GM12878 (cell line): Measurements from ENCODE around the gene SCT. TPM values are rescaled to one million over a fixed set of nuclear protein-coding genes. Genes with fewer than 3 reads are reported as not detected.
A peak's percentile ranks its signal among the peaks of the same experiment; 100 is the strongest.

ENCODE experiments used
- ATAC-seq: fragments of 200-7000 bp; cut with Tn5 transposase; 3 replicates; pipeline ENCODE4 v1.9.1; 2020; ENCODE audit warnings: mild to moderate bottlenecking, moderate library complexity
- BruUV-seq: library from RNA; stranded (reverse); fragments of 400-500 nt; replicated peaks from 2 replicates; lab custom pipeline; 2021; lab: Mats Ljungman, UMichigan
- CTCF ChIA-PET: fragments of 300-600 bp; sonication (Branson Sonifier 250); formaldehyde crosslinking; extraction: SDS; loops from one replicate; lab custom pipeline; 2021; ENCODE audit warnings: inconsistent platforms; lab: Yijun Ruan, JAX
- POLR2A ChIA-PET: fragments of 350-600 bp; formaldehyde crosslinking; extraction: SDS; loops from one replicate; lab custom pipeline; 2021; ENCODE audit warnings: inconsistent platforms; lab: Charles Lee
- RAD21 ChIA-PET: fragments of 300-600 bp; sonication (Branson Sonifier 250); formaldehyde crosslinking; loops from one replicate; lab custom pipeline; 2023; ENCODE audit warnings: antibody characterized with exemption; ENCODE audit not compliant: unreplicated experiment; lab: Charles Lee
- SMC1A ChIA-PET: fragments of 300-600 bp; sonication (Branson Sonifier 250); formaldehyde crosslinking; loops from one replicate; lab custom pipeline; 2023; ENCODE audit not compliant: unreplicated experiment, uncharacterized antibody; lab: Charles Lee
- DNase-seq: peaks from one replicate; pipeline ENCODE4 v3.0.0-alpha.2; 2011; ENCODE audit warnings: low read depth, low spot score
- FAIRE-seq: peaks from 3 replicates; lab custom pipeline; 2011; peaks lifted over from hg19 to GRCh38; lab: Jason Lieb, UNC
- H2AFZ ChIP-seq: 2 replicates; pipeline ENCODE4 v1.6.0; 2011; ENCODE audit warnings: low read depth, low read length, control low read depth; ENCODE audit not compliant: control insufficient read depth
- H3K27ac ChIP-seq: 2 replicates; pipeline ENCODE4 v1.5.1; 2011; ENCODE audit warnings: control low read depth; ENCODE audit not compliant: control insufficient read depth, insufficient read depth
- H3K27me3 ChIP-seq, 2 experiments: replicated peaks in 1 of 2; 2 replicates each; pipeline versions ENCODE4 v1.6.0 to v1.6.1; 2011; ENCODE audit warnings: low read length in 1 of 2; ENCODE audit not compliant: control insufficient read depth in 2 of 2, insufficient read depth in 2 of 2
- H3K36me3 ChIP-seq, 2 experiments: 2 replicates each; pipeline ENCODE4 v1.5.1; 2011; ENCODE audit warnings: low read length in 1 of 2; ENCODE audit not compliant: control insufficient read depth in 2 of 2, insufficient read depth in 2 of 2
- H3K4me1 ChIP-seq: 2 replicates; pipeline ENCODE4 v1.6.1; 2011; ENCODE audit warnings: mild to moderate bottlenecking, low read length, moderate library complexity, mixed read lengths; ENCODE audit not compliant: control insufficient read depth, insufficient read depth
- H3K4me2 ChIP-seq: 2 replicates; pipeline ENCODE4 v1.6.0; 2011; ENCODE audit warnings: control low read depth; ENCODE audit not compliant: control insufficient read depth, insufficient read depth
- H3K4me3 ChIP-seq: fragments of 200-600 bp; sonication (generic); 2 replicates; pipeline ENCODE4 v1.5.1; 2016
- H3K79me2 ChIP-seq: 2 replicates; pipeline ENCODE4 v1.6.0; 2011; ENCODE audit warnings: low read length; ENCODE audit not compliant: control insufficient read depth, insufficient read depth
- H3K9ac ChIP-seq: 2 replicates; pipeline ENCODE4 v1.8.0; 2011; ENCODE audit warnings: low read length, control low read depth, mixed read lengths; ENCODE audit not compliant: control insufficient read depth, insufficient read depth
- H3K9me3 ChIP-seq: replicated peaks from 3 replicates; pipeline ENCODE4 v1.5.1; 2011; ENCODE audit warnings: mild to moderate bottlenecking, low read length; ENCODE audit not compliant: control insufficient read depth, insufficient read depth
- H4K20me1 ChIP-seq: 2 replicates; pipeline ENCODE4 v1.6.0; 2011; ENCODE audit not compliant: control insufficient read depth, insufficient read depth
- BACH1 ChIP-seq: fragments of 450-650 bp; IDR thresholded peaks from 2 replicates; pipeline ENCODE4 v1.6.1; 2017; ENCODE audit warnings: mild to moderate bottlenecking, borderline replicate concordance
- BCL3 ChIP-seq: IDR thresholded peaks from 2 replicates; pipeline ENCODE4 v1.6.1; 2011; ENCODE audit warnings: borderline replicate concordance, low read depth, mild to moderate bottlenecking, moderate library complexity, low read length; ENCODE audit not compliant: insufficient read depth, poor library complexity, severe bottlenecking
- BHLHE40 ChIP-seq, 2 experiments: fragments of 450-650 bp in 1 of 2; IDR thresholded peaks; 2 replicates each; pipeline ENCODE4 v1.6.1; 2011 to 2017; ENCODE audit warnings: low read depth in 2 of 2, borderline replicate concordance in 1 of 2, improper control_type of control experiment in 1 of 2, low read length in 1 of 2, mild to moderate bottlenecking in 1 of 2
- EP300 ChIP-seq, 2 experiments: fragments of 150-350 bp in 1 of 2; IDR thresholded peaks; 2 replicates each; pipeline ENCODE4 v1.6.1; 2011 to 2012; ENCODE audit warnings: low read depth in 2 of 2, low read length in 2 of 2, borderline replicate concordance in 1 of 2, improper control_type of control experiment in 1 of 2, inconsistent platforms in 1 of 2; ENCODE audit not compliant: control insufficient read depth in 1 of 2
- HDAC6 ChIP-seq: fragments of 200-600 bp; sonication (generic); IDR thresholded peaks from one replicate; pipeline ENCODE4 v1.8.0; 2017; ENCODE audit warnings: antibody characterized with exemption; ENCODE audit not compliant: unreplicated experiment
- IKZF1 ChIP-seq: fragments of 450-650 bp; conservative IDR thresholded peaks from 2 replicates; pipeline ENCODE4 v1.6.1; 2017; ENCODE audit warnings: antibody characterized with exemption, mild to moderate bottlenecking
- IRF3 ChIP-seq: fragments of 450-650 bp; IDR thresholded peaks from 2 replicates; pipeline ENCODE4 v1.6.1; 2014; ENCODE audit warnings: mild to moderate bottlenecking
- LARP7 ChIP-seq: fragments of 450-650 bp; IDR thresholded peaks from 2 replicates; pipeline ENCODE4 v1.6.1; 2017; ENCODE audit warnings: mild to moderate bottlenecking
- PAX5 ChIP-seq: IDR thresholded peaks from 2 replicates; pipeline ENCODE4 v1.6.1; 2011; ENCODE audit warnings: low read depth, low read length, borderline replicate concordance
- PKNOX1 ChIP-seq: fragments of 450-650 bp; IDR thresholded peaks from 2 replicates; pipeline ENCODE4 v1.6.1; 2016; ENCODE audit warnings: mild to moderate bottlenecking
- SMC3 ChIP-seq: IDR thresholded peaks from 2 replicates; pipeline ENCODE4 v1.6.1; 2011; ENCODE audit warnings: low read length, improper control_type of control experiment, borderline replicate concordance
- SPI1 ChIP-seq: IDR thresholded peaks from 2 replicates; pipeline ENCODE4 v1.6.1; 2011; ENCODE audit warnings: low read depth, mild to moderate bottlenecking, low read length, moderate library complexity, borderline replicate concordance; ENCODE audit not compliant: insufficient read depth
- SRF ChIP-seq, 2 experiments: IDR thresholded peaks; 2 replicates each; pipeline ENCODE4 v1.6.1; 2011; ENCODE audit warnings: low read depth in 2 of 2, low read length in 2 of 2, mild to moderate bottlenecking in 1 of 2, moderate library complexity in 1 of 2
- ZBTB11 ChIP-seq: fragments of 450-650 bp; formaldehyde crosslinking; IDR thresholded peaks from 2 replicates; pipeline ENCODE4 v1.5.0; 2022; ENCODE audit warnings: mild to moderate bottlenecking, missing genetic modification characterization
- ZNF274 ChIP-seq: IDR thresholded peaks from one replicate; pipeline ENCODE4 v1.8.0; 2011; ENCODE audit not compliant: insufficient read length, insufficient read depth
- ZSCAN29 ChIP-seq: fragments of 450-650 bp; IDR thresholded peaks from 2 replicates; pipeline ENCODE4 v1.6.1; 2017; ENCODE audit warnings: mild to moderate bottlenecking, moderate library complexity
- WGBS: methylation state at CpG from one replicate; pipeline ENCODE4 v1.1.6; 2016; ENCODE audit warnings: low lambda C conversion rate; ENCODE audit not compliant: insufficient replicate concordance, insufficient coverage; ENCODE audit errors: missing lambda C conversion rate; 5-methylcytosine and 5-hydroxymethylcytosine counted together
- in situ Hi-C: fragments of 300-500 bp; cut with MboI; formaldehyde crosslinking; loops from 9 replicates; pipeline ENCODE4 v1.14.3; 2018; ENCODE audit warnings: mixed read lengths
- intact Hi-C: fragments of 100-400 bp; cut with micrococcal nuclease; formaldehyde crosslinking; loops from one replicate; pipeline ENCODE4 v1.14.2; 2022; ENCODE audit not compliant: unreplicated experiment
- polyA plus RNA-seq, 11 experiments: library from polyadenylated mRNA; depleted of rRNA in 4 of 11; unstranded in 6 of 11; stranded (reverse) in 5 of 11; fragments of >200 nt; fragmentation: Nextera tagmentation in 4 of 11; fragmentation: Illumina TruSeq in 1 of 11; extraction: Ambion mirVana in 4 of 11; extraction: Trizol in 1 of 11; gene quantifications; 1 replicate in 1 of 11; 2 replicates in 10 of 11; pipeline versions ENCODE4 v1.2.1 to v1.2.3, GENCODE V29; 2011 to 2016; ENCODE audit warnings: inconsistent platforms in 2 of 11, missing spikeins in 2 of 11, low read depth in 1 of 11
- total RNA-seq, 4 experiments: library from RNA; depleted of rRNA in 3 of 4; stranded (reverse); fragments of >200 nt in 3 of 4; fragmentation: Illumina TruSeq in 1 of 4; extraction: Trizol in 1 of 4; gene quantifications; 2 replicates each; pipeline versions ENCODE4 v1.2.1 to v1.2.3, GENCODE V29; 2013 to 2021

Gene SCT
- total and polyA plus RNA-seq, 10 of the 15 experiments (the other 5 are each of a cell fraction or from before 2014, with no cell fraction given): not detected

GRCh38 chr11:628056-628455 is 1.1 kb upstream of the SCT start:
- ChIA-PET POLR2A (no interaction called here), SMC1A (no interaction called here), RAD21 (no interaction called here), CTCF (no interaction called here)
- DNase-seq: no peak
- 93% methylated on average over 22 of the region's 31 CpGs for WGBS
- no TSS peak for BruUV-seq
- no peaks in the 10 kb centered on the region for H3K27me3 ChIP-seq
- H3K79me2 ChIP-seq: no peaks in the 10 kb centered on the region
- no peaks in the 10 kb centered on the region for H4K20me1 ChIP-seq
- TF ChIP-seq SRF (IDR thresholded peaks at IDR 0.05; ENCODE audit: low read depth in 2 of 2, low read length in 2 of 2): no peak
- TF ChIP-seq BHLHE40 (IDR thresholded peaks at IDR 0.05; ENCODE audit: borderline replicate concordance in 1 of 2, low read depth in 2 of 2, low read length in 1 of 2): no peak
- TF ChIP-seq BCL3: no peak
- no peak for TF ChIP-seq ZSCAN29
- TF ChIP-seq ZBTB11 (CRISPR knock-in tag): no peak
- TF ChIP-seq IKZF1: no peak
- no peak for TF ChIP-seq PKNOX1
- no peak for TF ChIP-seq SMC3
- no peak for TF ChIP-seq SPI1
- no peak for TF ChIP-seq LARP7
- TF ChIP-seq ZNF274: no peak
- TF ChIP-seq BACH1: no peak
- no peak for TF ChIP-seq PAX5
- no peak for TF ChIP-seq IRF3
- TF ChIP-seq HDAC6: no peak
- TF ChIP-seq EP300 (IDR thresholded peaks at IDR 0.05; ENCODE audit: borderline replicate concordance in 1 of 2, control insufficient read depth in 1 of 2, low read depth in 2 of 2, low read length in 2 of 2): no peak
- no peak overlapping the region for H3K4me3 ChIP-seq
- no peaks in the 10 kb centered on the region for H3K9me3 ChIP-seq
- in situ Hi-C loops (no loop called here), intact Hi-C loops (no loop called here)
- no peak for ATAC-seq
- no peak overlapping the region for H2AFZ ChIP-seq
- H3K4me2 ChIP-seq: peak overlapping the region; percentile 75
- H3K27ac ChIP-seq: no peak overlapping the region
- H3K9ac ChIP-seq: no peak overlapping the region
- peaks cover 29% of the 10 kb centered on the region for H3K4me1 ChIP-seq
- FAIRE-seq: no peak
- no peaks in the 10 kb centered on the region for H3K36me3 ChIP-seq
